Measurements from ENCODE around the gene EFEMP2. TPM values are rescaled to one million over a fixed set of nuclear protein-coding genes. Genes with fewer than 3 reads are reported as not detected.

Gene EFEMP2
- total RNA-seq, 2 donors from 2014 or later: 11.5 to 76.3 TPM

DNA sequence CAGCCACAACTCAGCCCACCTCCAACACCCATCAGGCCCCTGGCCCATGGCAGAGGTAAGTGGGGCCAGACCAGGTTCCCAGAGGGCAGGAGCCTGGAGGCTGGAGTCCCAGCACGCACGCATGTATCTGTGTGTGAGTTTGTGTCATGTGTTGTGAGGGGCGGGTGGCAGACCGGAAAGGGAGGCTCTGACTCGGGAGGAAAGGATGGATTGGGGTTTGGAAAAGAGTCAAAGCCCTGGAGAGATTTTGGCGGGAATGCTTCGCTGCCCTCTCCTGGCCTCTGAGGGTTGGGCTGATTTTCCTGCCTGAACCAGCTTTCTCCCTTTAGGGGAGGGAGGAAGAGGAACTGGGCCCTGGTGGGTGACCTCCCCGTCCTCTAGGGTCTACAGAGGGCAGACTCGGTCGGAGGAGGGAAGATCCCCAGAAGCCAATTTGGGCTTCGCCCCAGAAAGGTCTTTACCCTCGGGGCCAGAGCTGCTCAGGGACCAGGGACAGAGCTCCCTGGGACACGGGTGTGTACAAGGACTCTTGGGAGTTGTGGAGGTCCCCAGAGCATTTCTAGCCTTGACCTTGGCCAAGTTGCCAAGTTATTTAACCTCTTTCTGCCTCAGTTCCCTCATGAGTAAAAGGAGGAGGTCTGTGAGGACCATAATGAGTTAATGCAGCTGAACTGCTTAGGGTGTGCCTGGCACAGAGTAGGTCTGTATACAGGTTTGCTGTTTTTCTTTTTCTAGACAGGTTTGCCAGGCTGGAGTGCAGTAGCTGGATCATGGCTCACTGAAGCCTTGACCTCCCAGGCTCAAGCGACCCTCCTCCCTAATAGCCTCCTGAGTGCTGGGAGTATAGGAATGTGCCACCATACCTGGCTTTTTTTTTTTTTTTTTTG is 39.3 kb upstream of the EFEMP2 start:
- no peak for ATAC-seq (replicated peaks)
- no peak overlapping the region for H3K27ac Mint-ChIP-seq
- H3K4me1 Mint-ChIP-seq: peaks cover 11% of the 10 kb centered on the region
- no peak overlapping the region for H3K4me3 Mint-ChIP-seq
- H3K9me3 Mint-ChIP-seq: no peaks in the 10 kb centered on the region
- peaks cover 4% of the 10 kb centered on the region for H3K36me3 Mint-ChIP-seq (ENCODE audit: low read depth)
- H3K27me3 Mint-ChIP-seq: no peaks in the 10 kb centered on the region

DNA sequence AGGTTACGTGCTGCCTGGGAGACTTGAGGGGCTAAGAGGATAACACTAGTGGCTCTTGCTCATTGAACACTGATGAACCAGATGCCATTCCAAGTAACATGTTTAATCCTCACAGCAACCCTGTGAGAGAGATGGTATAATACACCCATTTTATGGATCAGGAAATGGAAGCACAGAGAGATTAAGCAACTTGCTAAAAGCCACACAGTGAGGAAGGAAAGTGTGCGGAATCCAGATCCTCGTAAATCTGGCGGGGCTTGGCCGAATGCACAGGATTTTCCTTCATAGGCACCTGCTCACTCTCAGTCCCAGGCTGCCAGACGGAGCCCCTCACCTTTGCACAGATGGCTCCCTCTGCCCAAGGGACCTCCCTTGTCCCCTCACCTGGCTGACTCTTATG is 35.3 kb upstream of the EFEMP2 start:
- Mint-ChIP-seq H3K9me3 (no peaks in the 10 kb centered on the region), H3K36me3 (ENCODE audit: low read depth) (no peaks in the 10 kb centered on the region), H3K4me3 (no peak overlapping the region), H3K27ac (no peak overlapping the region), H3K27me3 (no peaks in the 10 kb centered on the region), H3K4me1 (no peaks in the 10 kb centered on the region)
- no peak for ATAC-seq (replicated peaks)

DNA sequence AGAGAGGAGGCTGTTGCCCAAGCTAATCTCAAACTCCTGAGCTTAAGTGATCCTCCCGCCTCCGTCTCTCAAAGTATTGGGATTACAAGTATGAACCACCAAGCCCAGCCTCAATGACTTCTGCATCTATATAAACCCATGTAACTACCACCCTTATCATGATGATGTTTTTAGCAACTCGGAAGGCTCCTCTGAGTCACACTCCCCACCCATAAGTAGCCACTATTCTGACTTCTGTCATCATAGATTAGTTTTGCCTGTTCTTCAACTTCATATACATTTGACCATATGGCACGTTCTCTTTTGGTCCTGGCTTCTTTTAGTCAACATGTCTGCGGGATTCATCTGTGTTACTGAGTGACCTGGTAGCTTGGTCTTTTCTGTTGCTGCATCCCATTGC is 34.0 kb upstream of the EFEMP2 start:
- Mint-ChIP-seq H3K4me3 (no peak overlapping the region), H3K27me3 (no peaks in the 10 kb centered on the region), H3K4me1 (no peaks in the 10 kb centered on the region), H3K36me3 (ENCODE audit: low read depth) (no peaks in the 10 kb centered on the region), H3K9me3 (no peaks in the 10 kb centered on the region), H3K27ac (no peak overlapping the region)
- ATAC-seq (replicated peaks): no peak

DNA sequence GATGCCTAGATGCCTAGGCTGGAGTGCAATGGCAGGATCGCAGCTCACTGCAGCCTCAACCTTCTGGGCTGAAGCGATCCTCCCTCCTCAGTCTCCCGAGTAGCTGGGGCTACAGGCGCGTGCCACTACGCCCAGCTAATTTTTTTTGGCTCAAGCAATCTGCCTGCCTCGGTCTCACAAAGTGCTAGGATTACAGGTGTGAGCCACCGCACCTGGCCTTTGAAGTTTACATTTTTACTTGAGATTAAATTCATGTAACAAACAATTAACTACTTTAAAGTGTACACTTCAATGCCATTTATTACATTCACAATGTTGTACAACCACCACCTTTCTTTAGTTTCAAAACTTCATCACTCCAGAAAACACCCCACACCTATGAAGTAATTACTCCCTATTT is 31.1 kb upstream of the EFEMP2 start:
- H3K27ac Mint-ChIP-seq: no peak overlapping the region
- H3K36me3 Mint-ChIP-seq (ENCODE audit: low read depth): peaks cover 5% of the 10 kb centered on the region
- H3K9me3 Mint-ChIP-seq: no peaks in the 10 kb centered on the region
- no peaks in the 10 kb centered on the region for H3K27me3 Mint-ChIP-seq
- H3K4me1 Mint-ChIP-seq: no peaks in the 10 kb centered on the region
- ATAC-seq (replicated peaks): no peak
- no peak overlapping the region for H3K4me3 Mint-ChIP-seq

DNA sequence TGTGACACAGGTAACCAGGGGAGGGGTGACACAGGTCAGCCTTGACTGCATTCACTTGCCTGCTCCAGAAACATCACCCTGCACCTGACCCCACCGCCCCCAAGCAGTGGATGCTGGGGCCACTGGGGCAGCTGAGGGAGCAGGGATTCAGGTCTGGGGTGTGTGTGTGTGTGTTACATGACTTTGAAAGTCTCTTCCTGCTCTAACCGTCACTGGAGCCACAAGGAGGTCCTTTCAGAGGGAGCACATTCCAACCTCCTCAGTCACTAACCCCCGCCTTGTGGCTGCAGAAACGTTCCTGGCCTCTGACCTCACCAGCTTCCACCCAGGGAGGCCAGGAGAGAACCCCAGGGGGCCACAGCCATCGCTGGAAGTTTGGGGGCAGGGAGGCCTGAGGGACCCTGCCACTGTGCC is 30.5 kb upstream of the EFEMP2 start:
- Mint-ChIP-seq H3K9me3 (no peaks in the 10 kb centered on the region), H3K4me3 (no peak overlapping the region), H3K27me3 (no peaks in the 10 kb centered on the region), H3K36me3 (ENCODE audit: low read depth) (peaks cover 11% of the 10 kb centered on the region), H3K4me1 (no peaks in the 10 kb centered on the region), H3K27ac (no peak overlapping the region)
- no peak for ATAC-seq (replicated peaks)

DNA sequence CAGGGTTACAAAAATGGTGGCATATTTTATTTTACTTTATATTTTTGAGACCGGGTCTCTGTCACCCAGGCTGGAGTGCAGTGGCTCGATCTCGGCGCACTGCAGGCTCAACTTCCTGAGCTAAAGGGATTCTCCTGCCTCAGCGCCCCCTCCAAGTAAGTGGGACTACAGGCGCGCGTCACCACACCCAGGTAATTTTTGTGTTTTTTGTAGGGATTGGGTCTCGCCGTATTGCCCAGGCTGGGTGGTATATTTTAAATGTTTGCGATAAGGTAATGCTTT is 28.2 kb upstream of the EFEMP2 start:
- peak overlapping the region; percentile 88 for H3K4me3 Mint-ChIP-seq
- H3K36me3 Mint-ChIP-seq (ENCODE audit: low read depth): peaks cover 34% of the 10 kb centered on the region
- H3K27me3 Mint-ChIP-seq: no peaks in the 10 kb centered on the region
- no peaks in the 10 kb centered on the region for H3K9me3 Mint-ChIP-seq
- peaks cover 6% of the 10 kb centered on the region for H3K4me1 Mint-ChIP-seq
- peak overlapping the region; percentile 30 for H3K27ac Mint-ChIP-seq
- no peak for ATAC-seq (replicated peaks)

DNA sequence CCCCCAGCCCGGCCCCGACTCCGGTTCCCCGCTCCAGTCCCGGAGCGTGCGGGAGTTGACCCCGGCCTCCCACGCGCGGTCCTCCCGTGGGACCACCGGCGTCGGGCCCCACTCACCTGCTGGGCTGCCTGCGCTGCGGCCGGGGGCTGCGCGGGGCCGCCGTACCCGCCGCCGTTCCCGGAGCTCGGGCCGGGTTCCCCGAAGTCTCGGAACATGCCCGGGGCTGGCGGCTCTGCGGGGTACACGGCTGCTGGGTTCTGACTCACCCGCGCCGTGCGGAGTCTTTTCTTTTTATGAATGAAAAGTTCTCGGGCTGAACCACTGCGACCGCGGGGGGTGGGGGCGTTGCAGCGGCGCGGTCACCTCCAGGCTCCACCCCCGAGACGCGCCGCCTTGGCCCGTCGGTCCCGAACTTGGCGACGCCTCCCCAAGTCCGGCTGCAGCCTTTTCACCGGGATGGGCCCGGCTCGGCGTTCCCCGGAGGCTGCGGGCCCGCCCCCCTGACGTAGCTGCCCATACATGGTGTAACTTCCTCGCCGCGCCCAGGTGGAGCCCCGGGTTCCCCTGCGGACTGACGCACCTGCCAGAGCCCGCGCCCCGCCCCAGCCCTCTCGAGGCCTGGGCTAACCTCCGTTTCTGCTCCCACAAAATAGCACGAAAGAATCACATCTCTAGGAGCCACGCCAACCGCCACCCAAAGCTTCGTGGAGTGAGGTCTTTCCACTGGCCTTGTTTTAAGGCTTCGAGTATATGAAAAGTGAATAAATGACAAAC is 27.7 kb upstream of the EFEMP2 start, which contains the start of gene FOSL1:
TSS of gene FOSL1 (minus strand) at position 264 of the 774 bp plus-strand sequence. CDS start at position 215, 49 bp downstream.
- no peaks in the 10 kb centered on the region for H3K27me3 Mint-ChIP-seq
- H3K27ac Mint-ChIP-seq: peak within 1 kb of the TSS; percentile 91
- peak; percentile 85 for ATAC-seq (replicated peaks)
- peaks cover 39% of the 10 kb centered on the region for H3K36me3 Mint-ChIP-seq (ENCODE audit: low read depth)
- peaks cover 11% of the 10 kb centered on the region for H3K4me1 Mint-ChIP-seq
- H3K9me3 Mint-ChIP-seq: no peaks in the 10 kb centered on the region
- peak within 1 kb of the TSS; percentile 88 for H3K4me3 Mint-ChIP-seq

DNA sequence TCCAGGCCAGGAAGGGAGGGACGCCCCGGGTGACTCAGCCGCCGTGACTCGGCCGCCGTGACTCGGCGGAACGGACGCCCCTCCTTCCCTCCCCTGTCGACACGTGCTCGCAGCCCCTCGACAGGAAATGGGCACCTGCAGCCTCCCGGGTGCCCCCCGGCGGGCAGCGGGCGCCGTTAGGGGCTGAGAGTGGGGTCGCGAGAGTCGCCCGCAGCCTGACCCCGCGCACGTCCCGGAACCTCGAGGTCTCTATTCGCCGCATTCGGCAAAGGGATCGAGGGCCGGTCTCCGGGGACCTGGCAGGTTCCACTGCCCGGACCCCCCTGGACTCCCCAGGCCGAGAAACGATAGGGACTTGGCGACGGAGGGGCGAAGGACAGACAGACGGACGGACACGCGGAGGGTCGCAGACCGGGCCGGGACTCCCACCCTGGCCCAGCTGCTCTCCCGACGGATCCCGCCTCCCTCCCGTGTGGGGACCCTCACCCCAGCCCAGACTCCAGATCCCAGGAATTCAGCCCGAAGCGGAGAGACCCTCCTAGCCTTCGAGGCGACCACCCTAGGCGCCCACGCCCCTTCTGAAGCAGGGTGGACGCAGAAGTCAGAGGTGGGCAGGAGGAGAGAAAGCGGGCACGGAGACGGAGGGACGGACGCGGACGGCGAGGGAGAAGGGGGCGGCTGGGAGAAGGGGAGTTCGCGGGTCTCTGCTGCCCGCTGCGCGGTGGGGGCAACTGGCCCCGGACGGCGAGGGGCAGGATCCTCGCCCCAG is 26.9 kb upstream of the EFEMP2 start:
- ATAC-seq (replicated peaks): peak; percentile 37
- H3K4me3 Mint-ChIP-seq: peak overlapping the region; percentile 88
- H3K4me1 Mint-ChIP-seq: peaks cover 14% of the 10 kb centered on the region

DNA sequence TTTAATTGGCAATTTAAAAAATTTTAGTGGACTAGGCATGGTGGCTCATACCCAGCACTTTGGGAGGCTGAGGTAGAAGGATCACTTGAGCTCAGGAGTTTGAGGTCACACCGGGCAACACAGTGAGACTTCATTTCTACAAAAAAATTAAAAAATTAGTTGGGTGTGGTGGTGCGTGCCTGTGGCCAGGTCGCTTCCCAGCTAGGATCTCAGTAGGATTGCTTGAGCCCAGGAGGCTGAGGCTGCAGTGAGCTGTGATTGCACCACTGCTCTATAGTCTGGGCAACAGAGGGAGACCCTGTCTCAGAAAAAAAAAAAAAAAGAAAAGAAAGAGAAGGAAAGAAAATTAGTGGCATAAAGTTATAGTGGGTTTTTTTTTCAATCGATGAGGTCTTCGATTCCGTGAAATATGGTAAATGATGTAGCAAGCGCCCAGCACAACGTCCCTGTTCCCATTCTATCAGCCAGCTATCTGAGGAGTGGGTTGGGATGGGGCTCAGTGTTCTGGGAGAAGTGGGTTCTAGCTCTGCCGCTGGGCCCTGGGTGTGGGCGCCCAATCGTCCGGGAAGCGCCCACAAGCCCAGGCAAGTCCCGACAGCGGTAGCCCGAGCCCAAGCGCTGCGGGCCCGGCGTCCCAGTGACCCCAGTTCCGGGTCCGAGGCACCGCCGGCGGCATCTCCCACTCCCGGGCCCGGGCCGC is 26.2 kb upstream of the EFEMP2 start:
- Mint-ChIP-seq H3K36me3 (ENCODE audit: low read depth) (peaks cover 52% of the 10 kb centered on the region), H3K4me1 (peaks cover 19% of the 10 kb centered on the region), H3K27me3 (no peaks in the 10 kb centered on the region), H3K4me3 (peak overlapping the region; percentile 88), H3K9me3 (no peaks in the 10 kb centered on the region), H3K27ac (peak overlapping the region; percentile 91)
- no peak for ATAC-seq (replicated peaks)

More for the DNA sequence above, 26.9 kb upstream of the EFEMP2 start:
- H3K36me3 Mint-ChIP-seq (ENCODE audit: low read depth): peaks cover 45% of the 10 kb centered on the region
- H3K9me3 Mint-ChIP-seq: no peaks in the 10 kb centered on the region
- H3K27me3 Mint-ChIP-seq: no peaks in the 10 kb centered on the region
- H3K27ac Mint-ChIP-seq: peak overlapping the region; percentile 91

DNA sequence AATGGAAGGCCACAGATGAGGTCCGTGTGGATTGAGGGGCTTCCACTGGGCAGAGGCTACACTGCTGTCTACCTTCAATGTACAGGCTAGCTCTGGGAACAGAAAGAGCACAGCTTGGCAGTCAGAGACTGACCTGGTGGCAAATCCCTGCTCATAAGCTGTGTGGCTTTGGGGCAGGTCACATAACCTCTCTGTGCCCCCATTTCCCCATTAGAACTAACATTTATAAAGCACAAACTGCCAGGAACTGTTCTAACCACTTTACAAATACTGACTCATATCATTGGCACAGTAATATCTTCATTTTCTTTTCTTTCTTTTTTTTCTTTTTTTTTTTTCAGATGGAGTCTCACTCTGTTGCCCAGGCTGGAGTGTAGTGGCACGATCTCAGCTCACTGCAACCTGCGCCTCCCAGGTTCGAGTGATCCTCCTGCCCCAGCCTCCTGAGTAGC is 24.4 kb upstream of the EFEMP2 start:
- H3K36me3 Mint-ChIP-seq (ENCODE audit: low read depth): peaks cover 70% of the 10 kb centered on the region
- H3K27me3 Mint-ChIP-seq: no peaks in the 10 kb centered on the region
- H3K27ac Mint-ChIP-seq: peak overlapping the region; percentile 74
- peaks cover 27% of the 10 kb centered on the region for H3K4me1 Mint-ChIP-seq
- no peak for ATAC-seq (replicated peaks)
- H3K9me3 Mint-ChIP-seq: no peaks in the 10 kb centered on the region
- H3K4me3 Mint-ChIP-seq: peak overlapping the region; percentile 88

DNA sequence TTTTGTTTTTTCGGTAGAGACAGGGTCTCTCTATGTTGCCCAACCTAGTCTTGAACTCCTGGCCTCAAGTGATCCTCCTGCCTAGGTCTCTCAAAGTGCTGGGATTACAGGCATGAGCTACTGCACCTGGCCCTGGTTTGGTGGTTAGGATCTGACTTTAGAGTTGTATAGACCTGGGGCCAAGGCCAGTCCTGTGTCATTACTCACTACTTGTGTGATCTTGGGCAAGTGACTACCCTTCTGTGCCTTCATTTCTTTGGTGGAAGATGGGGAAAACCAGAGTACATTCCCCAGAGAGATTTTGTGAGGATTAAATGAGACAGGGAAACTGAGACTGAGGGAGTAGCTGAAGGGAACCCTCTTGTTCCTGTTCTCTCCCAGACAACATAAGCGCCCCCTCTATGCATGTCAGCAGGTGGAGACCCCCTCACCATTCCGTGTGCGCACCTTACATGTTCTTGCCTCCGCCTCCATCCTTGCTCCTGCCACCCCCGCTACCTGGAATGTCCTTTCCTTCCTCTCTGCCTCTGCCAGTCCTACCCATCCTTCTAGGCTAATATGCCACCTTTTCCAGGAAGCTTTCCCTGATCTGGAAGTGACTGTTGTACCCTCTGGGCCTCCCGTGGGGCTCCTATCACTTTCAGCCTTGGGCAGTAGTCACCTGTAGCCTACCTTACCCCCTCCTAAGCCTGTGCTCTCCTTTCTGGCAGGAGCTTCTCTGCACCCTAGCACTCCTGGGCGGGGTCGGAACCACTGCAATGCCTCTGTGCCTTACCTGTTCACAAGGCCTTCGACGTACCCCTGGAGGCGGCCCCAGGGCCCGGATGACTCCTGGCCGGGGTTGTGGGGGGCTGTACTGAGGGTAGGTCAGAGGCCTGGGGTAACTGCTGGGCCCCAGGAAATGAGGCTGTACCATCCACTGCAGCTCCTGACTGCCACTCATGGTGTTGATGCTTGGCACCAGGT is 23.7 kb upstream of the EFEMP2 start:
- H3K4me1 Mint-ChIP-seq: peaks cover 27% of the 10 kb centered on the region

DNA sequence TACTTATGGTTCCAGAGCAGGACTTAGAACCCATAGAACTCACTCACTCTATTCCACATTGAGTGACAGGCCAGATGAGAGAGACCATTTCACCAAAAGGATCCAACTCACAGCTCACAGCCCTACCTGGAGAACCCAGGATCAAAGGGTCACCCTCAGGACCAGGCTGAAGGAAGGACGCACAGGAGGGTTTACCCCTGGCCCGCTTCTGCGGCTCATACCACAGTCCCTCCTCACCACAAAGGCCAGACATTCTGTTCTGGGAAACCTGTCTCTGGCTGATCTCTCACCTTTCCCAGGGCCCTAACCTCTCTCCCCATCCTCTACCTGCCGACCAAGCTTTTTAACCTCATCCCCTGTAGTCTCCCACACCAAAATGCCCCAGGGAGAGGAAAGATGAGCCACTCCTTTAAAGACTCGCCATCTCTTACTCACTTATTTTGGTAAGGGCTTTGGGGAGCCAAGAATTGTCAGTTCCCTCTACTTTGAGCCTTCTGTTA is 22.9 kb upstream of the EFEMP2 start:
- peaks cover 79% of the 10 kb centered on the region for H3K36me3 Mint-ChIP-seq (ENCODE audit: low read depth)
- peaks cover 27% of the 10 kb centered on the region for H3K4me1 Mint-ChIP-seq
- no peak for ATAC-seq (replicated peaks)
- H3K27ac Mint-ChIP-seq: peak overlapping the region; percentile 74
- H3K4me3 Mint-ChIP-seq: peak overlapping the region; percentile 88
- H3K27me3 Mint-ChIP-seq: no peaks in the 10 kb centered on the region
- no peaks in the 10 kb centered on the region for H3K9me3 Mint-ChIP-seq

More for the DNA sequence above, 23.7 kb upstream of the EFEMP2 start:
- Mint-ChIP-seq H3K36me3 (ENCODE audit: low read depth) (peaks cover 77% of the 10 kb centered on the region), H3K27me3 (no peaks in the 10 kb centered on the region), H3K9me3 (no peaks in the 10 kb centered on the region), H3K27ac (peak overlapping the region; percentile 74), H3K4me3 (peak overlapping the region; percentile 88)
- ATAC-seq (replicated peaks): peak; percentile 14

Data from activated T-helper 17 cell treated with anti-CD3 and anti-CD28 coated beads, Interleukin-2, amount 50 U/mL, for 72 hours (primary cell).